Measurements from ENCODE around the gene DIP2B. TPM values are rescaled to one million over a fixed set of nuclear protein-coding genes. Genes with fewer than 3 reads are reported as not detected.
A peak's percentile ranks its signal among the peaks of the same experiment; 100 is the strongest.

DIP2B gene
- total and polyA plus RNA-seq, 2 donors (not counting 1 experiment from before 2014, with no cell fraction given), result 12.6 to 21.0 TPM

GRCh38 chr12:50515587-50515986 is 10.8 kb downstream of the DIP2B start:
- Histone ChIP-seq H3K27ac (ENCODE audit: insufficient read depth, low read length) (no peak overlapping the region), H2AFZ (ENCODE audit: low read length) (no peak overlapping the region), H3K4me1 (ENCODE audit: control insufficient read depth, extremely low read depth, insufficient read depth, low read length) (peaks cover 2% of the 10 kb centered on the region), H3K36me3 (ENCODE audit: control insufficient read depth, insufficient read depth, low read length) (no peaks in the 10 kb centered on the region), H3K9ac (ENCODE audit: insufficient read depth, low read length) (no peak overlapping the region), H4K20me1 (ENCODE audit: control insufficient read depth, extremely low read depth, insufficient read depth, low read length) (no peaks in the 10 kb centered on the region), H3K9me3 (ENCODE audit: control insufficient read depth, insufficient read depth, low read depth, low read length) (no peaks in the 10 kb centered on the region), H3K4me3 (replicated peaks in 1 of 4; ENCODE audit: control extremely low read depth in 1 of 4, insufficient read depth in 1 of 4, low read depth in 3 of 4, low read length in 4 of 4) (no peak overlapping the region), H3K27me3 (ENCODE audit: control insufficient read depth, insufficient read depth, low read length) (no peaks in the 10 kb centered on the region), H3K79me2 (ENCODE audit: control insufficient read depth, insufficient read depth, low read length) (peaks cover 16% of the 10 kb centered on the region), H3K4me2 (ENCODE audit: extremely low read depth, insufficient read depth, low read length) (no peak overlapping the region)
- TF ChIP-seq CTCF (conservative IDR thresholded peaks at IDR 0.05 in 1 of 2, IDR thresholded peaks at IDR 0.05 in 1 of 2; ENCODE audit: low read depth in 1 of 2, low read length in 2 of 2), result no peak
- no peak for TF ChIP-seq EZH2 (IDR thresholded peaks at IDR 0.05; ENCODE audit: low read length, missing control alignments)
- no peak for DNase-seq (ENCODE audit: low read depth in 2 of 2)

GRCh38 chr12:50517421-50518048 is 12.8 kb downstream of the DIP2B start:
- Histone ChIP-seq H2AFZ (ENCODE audit: low read length) (peak overlapping the region; percentile 33), H3K4me3 (replicated peaks in 1 of 4; ENCODE audit: control extremely low read depth in 1 of 4, insufficient read depth in 1 of 4, low read depth in 3 of 4, low read length in 4 of 4) (peak overlapping the region in 1 of 4 experiments; percentile 37), H4K20me1 (ENCODE audit: control insufficient read depth, extremely low read depth, insufficient read depth, low read length) (no peaks in the 10 kb centered on the region), H3K36me3 (ENCODE audit: control insufficient read depth, insufficient read depth, low read length) (no peaks in the 10 kb centered on the region), H3K4me2 (ENCODE audit: extremely low read depth, insufficient read depth, low read length) (peak overlapping the region; percentile 68), H3K79me2 (ENCODE audit: control insufficient read depth, insufficient read depth, low read length) (peaks cover 14% of the 10 kb centered on the region), H3K9ac (ENCODE audit: insufficient read depth, low read length) (no peak overlapping the region), H3K27me3 (ENCODE audit: control insufficient read depth, insufficient read depth, low read length) (no peaks in the 10 kb centered on the region), H3K4me1 (ENCODE audit: control insufficient read depth, extremely low read depth, insufficient read depth, low read length) (peaks cover 2% of the 10 kb centered on the region), H3K9me3 (ENCODE audit: control insufficient read depth, insufficient read depth, low read depth, low read length) (no peaks in the 10 kb centered on the region), H3K27ac (ENCODE audit: insufficient read depth, low read length) (peak overlapping the region; percentile 57)
- DNase-seq (ENCODE audit: low read depth in 2 of 2), result peak; percentile 47 to 70
- TF ChIP-seq EZH2 (IDR thresholded peaks at IDR 0.05; ENCODE audit: low read length, missing control alignments), result no peak
- no peak for TF ChIP-seq CTCF (conservative IDR thresholded peaks at IDR 0.05 in 1 of 2, IDR thresholded peaks at IDR 0.05 in 1 of 2; ENCODE audit: low read depth in 1 of 2, low read length in 2 of 2)

GRCh38 chr12:50518090-50518489 is 13.3 kb downstream of the DIP2B start:
- Histone ChIP-seq H3K4me1 (ENCODE audit: control insufficient read depth, extremely low read depth, insufficient read depth, low read length) (peaks cover 2% of the 10 kb centered on the region), H3K4me3 (replicated peaks in 1 of 4; ENCODE audit: control extremely low read depth in 1 of 4, insufficient read depth in 1 of 4, low read depth in 3 of 4, low read length in 4 of 4) (no peak overlapping the region), H4K20me1 (ENCODE audit: control insufficient read depth, extremely low read depth, insufficient read depth, low read length) (no peaks in the 10 kb centered on the region), H3K4me2 (ENCODE audit: extremely low read depth, insufficient read depth, low read length) (no peak overlapping the region), H3K27me3 (ENCODE audit: control insufficient read depth, insufficient read depth, low read length) (no peaks in the 10 kb centered on the region), H3K9ac (ENCODE audit: insufficient read depth, low read length) (no peak overlapping the region), H3K36me3 (ENCODE audit: control insufficient read depth, insufficient read depth, low read length) (no peaks in the 10 kb centered on the region), H2AFZ (ENCODE audit: low read length) (no peak overlapping the region), H3K79me2 (ENCODE audit: control insufficient read depth, insufficient read depth, low read length) (peaks cover 12% of the 10 kb centered on the region), H3K27ac (ENCODE audit: insufficient read depth, low read length) (no peak overlapping the region), H3K9me3 (ENCODE audit: control insufficient read depth, insufficient read depth, low read depth, low read length) (no peaks in the 10 kb centered on the region)
- TF ChIP-seq CTCF (conservative IDR thresholded peaks at IDR 0.05 in 1 of 2, IDR thresholded peaks at IDR 0.05 in 1 of 2; ENCODE audit: low read depth in 1 of 2, low read length in 2 of 2), result no peak
- no peak for TF ChIP-seq EZH2 (IDR thresholded peaks at IDR 0.05; ENCODE audit: low read length, missing control alignments)
- DNase-seq (ENCODE audit: low read depth in 2 of 2), result no peak
